GM19395 (cell line): ENCODE results near the gene NDUFC2.
"Not testable (repeated sequence)": the region's sequence is repeated elsewhere in the genome, so short reads cannot be mapped to it uniquely, and the experiment has no call there.

Experiments
- ATAC-seq: cut with Tn5 transposase; IDR thresholded peaks from one replicate; pipeline ENCODE4 v1.9.1; 2021; ENCODE audit warnings: mild to moderate bottlenecking, moderate library complexity; ENCODE audit not compliant: unreplicated experiment

Gene NDUFC2

DNA sequence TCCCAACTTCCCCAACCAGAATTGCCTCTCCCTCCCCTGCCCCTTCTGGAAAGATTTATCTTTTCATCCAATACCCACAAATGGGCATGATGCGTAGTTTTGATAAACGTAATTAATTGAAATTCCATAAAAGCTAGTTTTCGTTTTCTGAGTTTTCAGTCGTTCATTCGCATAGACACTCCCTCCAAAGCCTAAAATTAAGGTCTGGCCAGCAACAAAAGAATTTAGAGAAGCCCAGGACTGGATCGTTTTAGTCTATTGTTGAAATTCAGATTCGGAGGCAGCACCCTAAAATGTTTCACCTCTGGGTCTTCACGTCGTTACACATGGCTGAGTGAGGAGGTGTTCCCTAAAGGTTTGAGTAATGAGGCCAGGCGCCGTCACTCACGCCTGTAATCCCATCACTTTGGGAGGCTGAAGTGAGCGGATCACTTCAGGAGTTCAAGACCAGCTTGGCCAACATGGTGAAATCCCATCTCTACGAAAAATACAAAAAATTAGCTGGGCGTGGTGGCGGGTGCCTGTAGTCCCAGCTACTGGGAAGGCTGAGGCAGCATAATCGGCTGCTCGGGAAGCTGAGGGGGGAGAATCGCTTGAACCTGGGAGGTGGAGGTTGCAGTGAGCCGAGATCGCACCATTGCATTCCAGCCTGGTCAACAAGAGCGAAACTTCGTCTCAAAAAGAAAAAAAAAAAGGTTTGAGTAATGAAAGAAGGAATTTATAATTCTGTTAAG, 589 bp upstream of the NDUFC2 start:
- ATAC-seq: no peak

DNA sequence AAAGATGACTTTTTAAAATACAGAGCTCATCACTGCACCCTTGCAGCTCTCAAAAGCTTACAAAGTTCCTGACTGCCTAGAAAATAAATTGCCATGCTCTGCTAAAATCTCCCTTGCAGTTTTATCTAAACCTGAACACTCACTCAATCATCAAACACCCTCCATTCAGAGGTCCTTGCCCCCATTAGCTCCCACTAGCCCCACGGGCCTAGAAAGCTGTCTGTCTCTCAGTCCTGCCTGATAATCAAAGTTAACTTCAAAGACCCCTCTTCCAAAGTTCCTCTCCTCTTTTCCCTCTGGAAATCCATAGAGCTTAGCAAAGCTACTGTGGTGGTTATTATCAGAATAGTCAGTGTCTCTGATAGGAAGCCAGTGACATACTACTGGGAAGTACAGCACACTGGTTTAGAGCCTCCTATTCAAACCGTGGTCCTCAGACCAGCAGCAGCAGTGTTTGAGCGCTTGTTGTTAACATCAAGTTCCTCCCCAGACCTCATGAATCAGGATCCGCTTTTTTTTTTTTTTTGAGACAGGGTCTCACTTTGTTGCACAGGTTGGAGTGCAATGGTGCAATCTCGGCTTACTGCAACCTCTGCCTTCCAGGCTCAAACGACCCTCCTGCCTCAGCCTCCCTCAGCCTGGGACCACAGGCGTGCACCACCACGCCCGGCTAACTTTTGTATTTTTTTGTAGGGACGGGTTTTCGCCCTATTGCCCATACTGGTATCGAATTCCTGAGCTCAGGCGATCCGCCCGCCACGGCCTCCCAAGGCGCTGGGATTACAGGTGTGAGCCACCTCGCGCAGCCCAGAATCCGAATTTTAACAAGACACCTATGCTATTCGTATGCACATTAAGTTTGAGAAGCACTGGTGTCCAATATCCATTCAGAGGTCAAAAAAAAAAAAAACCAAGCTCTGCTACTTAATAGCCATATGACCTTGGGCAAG, 1.2 kb downstream of the NDUFC2 start:
- no peak for ATAC-seq

DNA sequence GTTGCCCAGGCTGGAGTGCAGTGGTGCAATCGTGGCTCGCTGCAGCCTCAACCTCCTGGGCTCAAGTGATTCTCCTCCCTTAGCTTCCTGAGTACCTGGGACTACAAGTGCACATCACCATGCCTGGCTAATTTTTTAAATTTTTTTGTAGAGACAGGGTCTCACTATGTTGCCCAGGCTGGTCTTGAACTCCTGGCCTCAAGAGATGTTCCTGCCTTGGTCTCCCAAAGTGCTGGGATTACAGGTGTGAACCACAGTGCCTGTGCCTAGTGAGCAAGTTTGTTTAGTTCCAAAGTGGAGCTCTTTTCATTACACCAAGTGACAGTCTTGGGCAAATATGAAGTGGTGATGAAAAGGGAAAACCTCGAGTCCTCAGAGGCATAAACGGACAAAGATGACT, 2.1 kb downstream of the NDUFC2 start:
- not testable (repeated sequence) for ATAC-seq

GRCh38 chr11:78076733-78077403, 2.8 kb downstream of the NDUFC2 start:
- no peak for ATAC-seq

DNA sequence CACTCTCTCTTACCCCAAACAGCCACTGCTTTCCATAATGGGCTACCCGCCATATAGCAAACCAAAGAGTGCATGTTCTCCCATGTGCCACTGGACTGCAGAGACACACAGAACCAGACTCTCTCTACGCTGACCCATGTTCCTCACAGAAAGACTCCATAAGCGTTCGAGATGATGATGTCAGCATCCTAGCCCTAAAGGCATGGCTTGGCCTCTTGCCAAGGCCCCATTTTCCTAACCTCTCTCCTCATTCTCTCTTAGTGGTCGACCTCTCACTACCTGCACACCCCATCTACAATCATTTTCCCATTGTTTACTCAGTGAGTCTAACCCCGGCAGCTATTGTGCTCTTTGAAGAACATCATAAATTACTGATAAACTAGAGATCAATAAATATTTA, 4.9 kb downstream of the NDUFC2 start:
- ATAC-seq: no peak

GRCh38 chr11:78072455-78072854, 7.2 kb downstream of the NDUFC2 start:
- ATAC-seq: no peak

DNA sequence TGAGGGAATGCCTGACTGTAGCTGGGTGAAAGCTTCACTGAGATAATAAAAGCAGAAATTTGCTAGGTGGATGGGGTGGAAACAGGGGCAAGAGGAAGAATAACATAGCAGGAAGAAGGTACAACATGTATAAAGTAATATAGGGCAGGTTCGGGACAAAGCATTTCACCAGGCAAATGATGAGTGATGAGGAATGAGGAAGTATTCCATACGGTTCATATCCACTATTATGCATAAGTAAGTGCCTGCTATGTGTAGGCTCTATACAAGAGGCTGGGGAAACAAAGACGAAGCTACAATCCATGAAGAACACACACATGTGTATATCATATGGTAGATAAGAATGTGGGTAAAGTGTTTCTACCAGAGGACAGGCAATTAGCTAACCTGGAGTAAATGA, 7.9 kb downstream of the NDUFC2 start:
- no peak for ATAC-seq

DNA sequence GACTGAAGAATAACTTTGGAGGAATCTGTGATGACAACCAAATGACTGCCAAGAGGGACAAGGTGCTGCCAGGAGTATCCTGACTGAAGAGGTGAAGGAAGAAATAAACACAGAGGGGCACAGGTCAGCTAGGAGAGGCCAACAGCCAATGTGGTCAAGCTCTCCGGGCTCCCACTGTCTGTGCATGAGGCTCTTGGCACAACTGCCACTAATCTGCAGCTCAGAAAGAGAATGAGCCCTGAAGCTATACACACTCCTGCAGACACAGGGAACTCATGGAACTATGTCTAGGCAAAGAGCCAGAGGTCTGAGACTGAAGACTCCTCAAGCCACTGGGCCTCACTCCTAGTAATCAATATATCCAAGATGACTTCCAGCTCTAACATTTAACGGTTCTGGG, 9.0 kb downstream of the NDUFC2 start:
- ATAC-seq: no peak

GRCh38 chr11:78069465-78069864, 10.2 kb downstream of the NDUFC2 start:
- ATAC-seq: no peak

DNA sequence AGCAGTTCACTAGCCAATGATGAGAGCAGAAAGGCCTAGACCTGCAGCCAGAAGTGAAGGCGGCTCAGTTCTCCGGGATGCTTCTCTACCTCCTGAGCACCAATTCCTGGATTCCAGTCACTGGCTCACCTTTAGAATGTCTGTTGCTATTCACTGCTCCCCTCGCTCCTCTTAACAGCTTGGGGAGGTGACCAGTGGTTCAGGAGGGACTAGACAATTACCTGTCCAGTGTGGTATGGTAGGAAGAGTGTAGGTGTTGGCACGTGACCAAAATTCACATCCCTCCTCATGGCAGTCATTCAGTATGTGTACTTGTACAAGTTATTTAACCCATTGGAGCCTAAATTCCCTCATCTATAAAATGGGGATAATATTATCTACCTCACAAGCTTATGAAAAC, 12.0 kb downstream of the NDUFC2 start:
- ATAC-seq: no peak

GRCh38 chr11:78066471-78066870, 13.2 kb downstream of the NDUFC2 start:
- ATAC-seq: no peak

GRCh38 chr11:78065203-78065602, 14.5 kb downstream of the NDUFC2 start:
- ATAC-seq: no peak

DNA sequence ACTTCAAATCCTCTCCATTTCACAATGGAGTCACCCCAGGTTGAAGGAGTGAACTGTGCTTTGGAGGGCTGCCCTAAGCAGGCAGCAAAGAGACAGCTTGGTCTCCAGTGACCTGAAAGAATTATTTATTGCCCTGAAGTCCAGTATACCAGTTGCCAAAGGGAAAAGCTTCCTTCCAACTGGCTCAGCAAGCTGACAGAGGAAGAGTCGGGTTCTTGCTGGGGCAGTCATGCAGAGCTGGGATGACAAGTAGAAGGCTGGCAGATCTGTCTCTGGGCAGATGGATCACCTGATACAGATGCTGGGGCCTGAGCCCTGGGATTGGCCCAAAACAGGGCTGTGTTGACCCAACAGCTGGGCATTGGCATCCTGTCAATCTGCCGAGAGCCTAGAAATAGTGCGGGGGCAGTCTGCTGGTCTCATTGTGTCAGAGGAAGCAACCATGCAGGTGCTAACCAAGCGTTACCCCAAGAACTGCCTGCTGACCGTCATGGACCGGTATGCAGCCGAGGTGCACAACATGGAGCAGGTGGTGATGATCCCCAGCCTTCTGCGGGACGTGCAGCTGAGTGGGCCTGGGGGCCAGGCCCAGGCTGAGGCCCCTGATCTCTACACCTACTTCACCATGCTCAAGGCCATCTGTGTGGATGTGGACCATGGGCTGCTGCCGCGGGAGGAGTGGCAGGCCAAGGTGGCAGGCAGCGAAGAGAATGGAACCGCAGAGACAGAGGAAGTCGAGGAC, 16.1 kb downstream of the NDUFC2 start, which contains the start of gene THRSP:
TSS of gene THRSP (plus strand) at position 422 of the 742 bp plus-strand sequence. CDS start at position 443, 21 bp downstream.
- no peak for ATAC-seq

DNA sequence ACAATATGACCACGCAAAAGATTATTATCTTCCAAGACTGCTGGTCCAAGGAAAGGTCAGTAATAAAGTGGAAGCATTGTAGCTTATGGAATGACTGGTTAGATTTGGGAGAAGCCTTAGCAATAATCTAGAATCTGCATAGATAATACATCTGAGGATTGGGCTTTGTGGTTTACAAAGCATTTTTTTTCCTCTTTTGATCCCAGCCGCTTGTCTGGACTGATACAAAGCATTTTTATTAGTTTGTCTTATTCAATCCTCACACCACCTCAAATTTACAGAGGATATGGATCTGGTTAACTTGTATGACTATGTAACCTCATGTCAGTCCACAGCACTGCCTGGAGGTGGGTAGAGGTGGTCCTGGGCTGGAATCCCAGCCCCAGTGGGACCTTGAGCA, 17.0 kb downstream of the NDUFC2 start:
- ATAC-seq: no peak

DNA sequence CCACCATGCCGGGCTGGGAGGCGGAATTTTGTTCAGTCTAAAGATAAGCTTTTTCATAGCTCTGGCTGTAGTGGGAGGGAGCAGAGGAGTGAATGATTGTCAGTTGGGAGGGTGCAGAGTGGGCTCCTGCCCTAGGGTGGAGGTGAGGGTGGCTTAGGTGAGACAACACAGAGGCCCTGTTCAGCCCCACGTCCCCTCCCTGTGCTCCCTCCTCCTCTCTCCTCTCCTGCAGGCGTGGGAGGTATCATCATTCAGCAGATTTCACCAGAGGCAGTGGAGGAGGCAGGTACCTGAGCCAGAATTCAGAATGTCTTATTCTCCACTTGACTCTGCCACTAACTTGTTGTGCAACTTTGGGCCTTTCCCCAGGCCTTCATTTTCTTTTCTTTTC, 17.7 kb downstream of the NDUFC2 start:
- ATAC-seq: no peak

DNA sequence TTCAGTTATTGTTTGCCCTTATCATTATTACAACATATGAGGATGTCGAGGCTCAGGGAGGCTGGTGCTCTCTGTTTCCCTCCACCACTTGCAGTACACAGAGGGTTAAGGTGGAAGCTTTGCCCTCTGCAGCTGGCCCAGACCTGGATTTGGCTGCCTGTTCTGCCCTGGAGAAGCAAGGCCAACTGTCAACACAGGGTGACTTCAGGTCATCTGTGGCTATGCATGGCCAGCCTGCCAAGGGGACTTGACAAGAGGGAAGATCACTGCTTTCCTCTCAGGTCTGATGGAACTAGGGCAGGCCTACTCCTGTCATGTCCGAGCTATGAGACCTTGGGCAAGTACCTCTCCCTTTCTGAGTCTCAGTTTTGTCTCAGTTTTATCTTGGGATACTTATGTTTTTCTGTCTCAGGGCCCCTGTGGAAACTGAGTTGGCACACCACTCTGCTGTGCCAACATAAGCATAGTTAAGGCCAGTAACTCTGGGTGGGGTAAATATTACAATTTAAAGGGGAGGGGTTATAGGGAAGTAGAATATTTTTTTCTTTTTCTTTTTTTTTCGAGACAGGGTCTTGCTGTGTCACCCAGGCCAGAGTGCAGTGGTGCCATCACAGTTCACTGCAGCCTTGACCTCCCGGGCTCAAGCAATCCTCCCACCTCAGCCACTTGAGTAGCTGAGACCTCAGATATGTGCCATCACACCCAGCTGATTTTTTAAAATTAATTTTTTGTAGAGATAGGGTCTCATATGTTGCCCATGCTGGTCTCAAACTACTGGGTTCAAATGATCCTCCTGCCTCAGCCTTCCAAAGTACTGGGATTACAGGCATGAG, 18.4 kb downstream of the NDUFC2 start:
- ATAC-seq: no peak

DNA sequence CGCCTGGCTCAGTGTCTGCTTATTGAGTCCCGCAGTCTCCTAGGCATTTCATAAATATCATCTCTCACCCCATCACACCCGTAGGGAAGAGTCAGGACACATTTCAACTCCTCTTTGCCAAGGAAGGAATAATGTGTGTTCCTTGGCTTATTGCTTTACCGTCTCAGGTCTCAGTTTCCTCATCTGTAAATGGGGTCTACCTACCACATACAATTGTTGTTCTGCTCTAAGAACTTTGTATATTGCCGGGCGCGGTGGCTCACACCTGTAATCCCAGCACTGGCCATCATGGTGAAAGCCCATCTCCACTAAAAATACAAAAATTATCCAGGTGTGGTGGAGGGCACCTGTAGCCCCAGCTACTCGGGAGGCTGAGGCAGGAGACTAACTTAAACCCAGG, 19.1 kb downstream of the NDUFC2 start:
- no peak for ATAC-seq

DNA sequence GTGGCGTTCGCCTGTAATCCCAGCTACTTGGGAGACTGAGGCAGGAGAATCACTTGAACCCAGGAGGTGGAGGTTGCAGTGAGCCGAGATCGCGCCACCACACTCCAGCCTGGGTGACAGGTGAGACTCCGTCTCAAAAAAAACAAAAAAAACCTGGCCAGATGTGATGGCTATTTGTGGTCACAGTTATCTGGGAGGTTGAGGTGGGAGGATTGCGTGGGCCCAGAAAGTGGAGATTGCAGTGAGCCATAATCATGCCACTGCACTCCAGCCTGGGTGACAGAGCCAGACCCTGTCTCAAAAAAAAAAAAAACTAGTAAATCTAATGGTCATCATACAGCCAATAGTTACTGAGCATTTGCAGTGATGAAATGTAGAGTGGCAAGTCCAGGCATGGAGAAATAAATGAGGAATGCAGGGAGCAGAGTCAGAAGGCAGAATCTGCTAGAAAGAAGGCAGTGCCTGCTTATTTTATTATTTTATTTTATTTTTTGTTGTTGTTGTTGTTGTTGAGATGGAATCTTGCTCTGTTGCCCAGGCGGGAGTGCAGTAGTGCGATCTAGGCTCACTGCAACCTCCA, 19.8 kb downstream of the NDUFC2 start:
- not testable (repeated sequence) for ATAC-seq

GRCh38 chr11:78057462-78058055, 22.1 kb downstream of the NDUFC2 start:
- no peak for ATAC-seq
